Measurements from ENCODE around the gene TNS3. TPM values are rescaled to one million over a fixed set of nuclear protein-coding genes. Genes with fewer than 3 reads are reported as not detected.

Gene TNS3
- polyA plus RNA-seq, 2 donors = 2.7 to 3.4 TPM

GRCh38 chr7:47531584-47532492 is 50.1 kb downstream of the TNS3 start:
- Histone ChIP-seq H3K9me3 (ENCODE audit: control insufficient read depth in 2 of 2, insufficient read depth in 1 of 2, low read depth in 1 of 2, low read length in 1 of 2) (peaks cover 0 to 3% of the 10 kb centered on the region in 2 donors), H3K4me3 (ENCODE audit: low read depth in 1 of 2, low read length in 2 of 2) (no peak overlapping the region), H3K36me3 (ENCODE audit: control insufficient read depth in 2 of 2, insufficient read depth in 2 of 2, low read length in 1 of 2) (no peaks in the 10 kb centered on the region), H3K27me3 (ENCODE audit: control insufficient read depth in 1 of 2, insufficient read depth in 2 of 2, low read length in 2 of 2) (no peaks in the 10 kb centered on the region), H3K4me1 (ENCODE audit: control insufficient read depth in 2 of 2, insufficient read depth in 2 of 2, low read length in 1 of 2) (peaks cover 4 to 6% of the 10 kb centered on the region in 2 donors), H3K27ac (ENCODE audit: low read depth in 2 of 2, low read length in 1 of 2) (no peak overlapping the region)
- WGBS, 2 donors = 90 to 93% methylated on average over 16 to 17 of the region's 17 CpGs

DNA sequence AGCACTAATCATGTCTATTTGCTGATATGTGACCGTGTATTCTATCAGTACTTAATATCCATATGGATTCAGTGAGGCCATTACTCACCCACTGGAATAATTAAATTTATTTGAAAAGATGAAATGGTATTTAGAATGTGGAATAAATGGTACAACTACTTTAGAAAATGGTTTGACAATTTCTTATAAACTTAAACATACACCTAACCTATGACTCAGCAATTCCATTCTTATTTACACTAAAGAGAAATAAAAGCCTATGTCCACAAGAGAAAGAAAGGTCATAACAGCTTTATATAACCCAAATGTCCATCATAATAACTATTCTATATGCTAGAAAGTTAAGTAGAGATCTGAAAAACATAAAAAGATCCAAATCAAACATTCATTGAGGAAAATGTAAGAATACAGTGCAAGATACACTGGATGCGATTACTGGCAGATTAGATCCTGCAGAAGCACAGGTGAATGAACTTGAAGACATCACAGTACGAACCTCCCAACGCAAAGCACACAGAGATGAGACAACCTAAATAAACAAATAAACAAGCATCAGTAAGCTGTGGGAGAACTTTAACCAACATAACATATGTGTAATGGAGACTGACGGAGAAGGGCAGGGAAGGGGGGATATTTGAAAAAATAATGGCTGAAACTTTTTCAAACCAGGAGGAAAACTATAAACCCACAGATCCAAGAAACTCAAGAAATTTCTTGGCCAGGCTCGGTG is 51.9 kb downstream of the TNS3 start:
- H3K36me3 ChIP-seq (ENCODE audit: control insufficient read depth in 2 of 2, insufficient read depth in 2 of 2, low read length in 1 of 2) = peaks cover 0 to 6% of the 10 kb centered on the region in 2 donors
- H3K27me3 ChIP-seq (ENCODE audit: control insufficient read depth in 1 of 2, insufficient read depth in 2 of 2, low read length in 2 of 2) = no peaks in the 10 kb centered on the region
- H3K9me3 ChIP-seq (ENCODE audit: control insufficient read depth in 2 of 2, insufficient read depth in 1 of 2, low read depth in 1 of 2, low read length in 1 of 2) = no peaks in the 10 kb centered on the region
- no peaks in the 10 kb centered on the region for H3K4me1 ChIP-seq (ENCODE audit: control insufficient read depth in 2 of 2, insufficient read depth in 2 of 2, low read length in 1 of 2)
- no peak overlapping the region for H3K4me3 ChIP-seq (ENCODE audit: low read depth in 1 of 2, low read length in 2 of 2)
- H3K27ac ChIP-seq (ENCODE audit: low read depth in 2 of 2, low read length in 1 of 2) = no peak overlapping the region
- WGBS, 2 donors = 92 to 96% methylated on average over 6 of the region's 6 CpGs

GRCh38 chr7:47529405-47529804 is 52.5 kb downstream of the TNS3 start:
- no peaks in the 10 kb centered on the region for H3K4me1 ChIP-seq (ENCODE audit: control insufficient read depth in 2 of 2, insufficient read depth in 2 of 2, low read length in 1 of 2)
- no peaks in the 10 kb centered on the region for H3K27me3 ChIP-seq (ENCODE audit: control insufficient read depth in 1 of 2, insufficient read depth in 2 of 2, low read length in 2 of 2)
- H3K4me3 ChIP-seq (ENCODE audit: low read depth in 1 of 2, low read length in 2 of 2) = no peak overlapping the region
- 91 to 99% methylated on average over 1 of the region's 1 CpG for WGBS, 2 donors
- peaks cover 0 to 6% of the 10 kb centered on the region in 2 donors for H3K36me3 ChIP-seq (ENCODE audit: control insufficient read depth in 2 of 2, insufficient read depth in 2 of 2, low read length in 1 of 2)
- no peaks in the 10 kb centered on the region for H3K9me3 ChIP-seq (ENCODE audit: control insufficient read depth in 2 of 2, insufficient read depth in 1 of 2, low read depth in 1 of 2, low read length in 1 of 2)
- no peak overlapping the region for H3K27ac ChIP-seq (ENCODE audit: low read depth in 2 of 2, low read length in 1 of 2)

- Histone ChIP-seq H3K9me3 (ENCODE audit: control insufficient read depth in 2 of 2, insufficient read depth in 1 of 2, low read depth in 1 of 2, low read length in 1 of 2) (no peaks in the 10 kb centered on the region), H3K27me3 (ENCODE audit: control insufficient read depth in 1 of 2, insufficient read depth in 2 of 2, low read length in 2 of 2) (no peaks in the 10 kb centered on the region), H3K27ac (ENCODE audit: low read depth in 2 of 2, low read length in 1 of 2) (no peak overlapping the region), H3K36me3 (ENCODE audit: control insufficient read depth in 2 of 2, insufficient read depth in 2 of 2, low read length in 1 of 2) (peaks cover 0 to 9% of the 10 kb centered on the region in 2 donors), H3K4me1 (ENCODE audit: control insufficient read depth in 2 of 2, insufficient read depth in 2 of 2, low read length in 1 of 2) (no peaks in the 10 kb centered on the region), H3K4me3 (ENCODE audit: low read depth in 1 of 2, low read length in 2 of 2) (no peak overlapping the region)
- WGBS, 2 donors = 86 to 87% methylated on average over 6 of the region's 6 CpGs
Observed at GRCh38 chr7:47528471-47528870, 53.4 kb downstream of the TNS3 start.

DNA sequence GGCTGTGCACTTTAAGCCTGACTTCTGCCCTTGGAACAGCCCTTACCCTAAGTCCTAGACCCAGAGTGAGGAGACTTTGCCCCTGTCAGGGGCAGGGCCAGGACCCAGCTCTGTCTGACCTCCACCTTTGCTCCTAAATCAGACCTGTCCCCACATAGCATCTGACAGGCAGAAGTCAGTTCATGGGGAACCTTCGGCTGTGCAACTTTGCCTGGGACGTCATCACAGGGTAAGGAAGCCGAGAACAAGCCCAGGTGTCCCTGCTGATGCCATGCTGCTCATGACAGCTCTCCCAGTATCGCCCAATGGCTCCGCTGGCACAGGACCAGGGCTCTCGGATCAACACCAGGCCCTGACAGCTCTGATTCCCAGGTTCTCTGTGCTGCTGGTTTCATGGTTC is 55.4 kb downstream of the TNS3 start:
- Histone ChIP-seq H3K4me3 (ENCODE audit: low read depth in 1 of 2, low read length in 2 of 2) (no peak overlapping the region), H3K27me3 (ENCODE audit: control insufficient read depth in 1 of 2, insufficient read depth in 2 of 2, low read length in 2 of 2) (no peaks in the 10 kb centered on the region), H3K27ac (ENCODE audit: low read depth in 2 of 2, low read length in 1 of 2) (no peak overlapping the region), H3K36me3 (ENCODE audit: control insufficient read depth in 2 of 2, insufficient read depth in 2 of 2, low read length in 1 of 2) (peaks cover 0 to 11% of the 10 kb centered on the region in 2 donors), H3K4me1 (ENCODE audit: control insufficient read depth in 2 of 2, insufficient read depth in 2 of 2, low read length in 1 of 2) (no peaks in the 10 kb centered on the region), H3K9me3 (ENCODE audit: control insufficient read depth in 2 of 2, insufficient read depth in 1 of 2, low read depth in 1 of 2, low read length in 1 of 2) (no peaks in the 10 kb centered on the region)
- 81 to 95% methylated on average over 6 of the region's 6 CpGs for WGBS, 2 donors

GRCh38 chr7:47525066-47525623 is 56.8 kb downstream of the TNS3 start:
- WGBS, 2 donors = 85 to 93% methylated on average over 12 of the region's 12 CpGs

DNA sequence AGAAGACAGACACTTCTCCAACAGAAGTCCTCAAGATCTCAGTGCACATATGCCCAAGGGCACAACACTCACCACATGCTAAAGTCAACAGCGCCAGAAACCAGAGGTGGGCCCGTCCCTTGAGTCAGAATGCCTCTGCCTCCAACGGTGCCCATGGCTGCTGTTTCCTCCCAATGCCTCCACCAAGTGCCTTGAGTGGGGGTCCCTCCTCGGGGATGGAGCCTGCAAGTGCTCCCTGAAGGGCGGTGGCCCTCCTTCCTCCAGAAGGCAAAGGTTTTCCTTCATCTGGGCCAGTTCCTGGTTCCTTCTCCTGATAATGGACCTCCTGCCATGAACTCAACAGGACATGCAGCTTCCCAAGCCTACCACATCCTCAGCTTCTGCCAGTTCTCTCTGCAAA is 58.5 kb downstream of the TNS3 start:
- peaks cover 0 to 11% of the 10 kb centered on the region in 2 donors for H3K36me3 ChIP-seq (ENCODE audit: control insufficient read depth in 2 of 2, insufficient read depth in 2 of 2, low read length in 1 of 2)
- no peak overlapping the region for H3K4me3 ChIP-seq (ENCODE audit: low read depth in 1 of 2, low read length in 2 of 2)
- WGBS, 2 donors = 93 to 95% methylated on average over 5 of the region's 5 CpGs
- peaks cover 0 to 2% of the 10 kb centered on the region in 2 donors for H3K4me1 ChIP-seq (ENCODE audit: control insufficient read depth in 2 of 2, insufficient read depth in 2 of 2, low read length in 1 of 2)
- H3K27ac ChIP-seq (ENCODE audit: low read depth in 2 of 2, low read length in 1 of 2) = no peak overlapping the region
- no peaks in the 10 kb centered on the region for H3K9me3 ChIP-seq (ENCODE audit: control insufficient read depth in 2 of 2, insufficient read depth in 1 of 2, low read depth in 1 of 2, low read length in 1 of 2)
- H3K27me3 ChIP-seq (ENCODE audit: control insufficient read depth in 1 of 2, insufficient read depth in 2 of 2, low read length in 2 of 2) = no peaks in the 10 kb centered on the region

More at GRCh38 chr7:47525066-47525623, 56.8 kb downstream of the TNS3 start:
- Histone ChIP-seq H3K27ac (ENCODE audit: low read depth in 2 of 2, low read length in 1 of 2) (no peak overlapping the region), H3K4me1 (ENCODE audit: control insufficient read depth in 2 of 2, insufficient read depth in 2 of 2, low read length in 1 of 2) (no peaks in the 10 kb centered on the region), H3K9me3 (ENCODE audit: control insufficient read depth in 2 of 2, insufficient read depth in 1 of 2, low read depth in 1 of 2, low read length in 1 of 2) (no peaks in the 10 kb centered on the region), H3K36me3 (ENCODE audit: control insufficient read depth in 2 of 2, insufficient read depth in 2 of 2, low read length in 1 of 2) (peaks cover 0 to 11% of the 10 kb centered on the region in 2 donors), H3K4me3 (ENCODE audit: low read depth in 1 of 2, low read length in 2 of 2) (no peak overlapping the region), H3K27me3 (ENCODE audit: control insufficient read depth in 1 of 2, insufficient read depth in 2 of 2, low read length in 2 of 2) (no peaks in the 10 kb centered on the region)

- H3K9me3 ChIP-seq (ENCODE audit: control insufficient read depth in 2 of 2, insufficient read depth in 1 of 2, low read depth in 1 of 2, low read length in 1 of 2) = no peaks in the 10 kb centered on the region
- peaks cover 0 to 2% of the 10 kb centered on the region in 2 donors for H3K4me1 ChIP-seq (ENCODE audit: control insufficient read depth in 2 of 2, insufficient read depth in 2 of 2, low read length in 1 of 2)
- H3K27me3 ChIP-seq (ENCODE audit: control insufficient read depth in 1 of 2, insufficient read depth in 2 of 2, low read length in 2 of 2) = no peaks in the 10 kb centered on the region
- H3K36me3 ChIP-seq (ENCODE audit: control insufficient read depth in 2 of 2, insufficient read depth in 2 of 2, low read length in 1 of 2) = peaks cover 0 to 11% of the 10 kb centered on the region in 2 donors
- WGBS, 2 donors = 89 to 93% methylated on average over 14 of the region's 14 CpGs
- no peak overlapping the region for H3K4me3 ChIP-seq (ENCODE audit: low read depth in 1 of 2, low read length in 2 of 2)
- H3K27ac ChIP-seq (ENCODE audit: low read depth in 2 of 2, low read length in 1 of 2) = no peak overlapping the region
Observed at GRCh38 chr7:47521816-47522561, 59.9 kb downstream of the TNS3 start.

All from esophagus (tissue), 2 donors.